GM18507 (cell line): ENCODE measurements around the gene G6PC2.
"Not testable (repeated sequence)": the region's sequence is repeated elsewhere in the genome, so short reads cannot be mapped to it uniquely, and the experiment has no call there.

Experiments used
- DNase-seq: peaks from one replicate; pipeline ENCODE4 v3.0.0; 2011; ENCODE audit warnings: low read depth; ENCODE audit not compliant: insufficient read length; ENCODE audit errors: extremely low spot score
- FAIRE-seq: peaks from 2 replicates; lab custom pipeline; 2011; peaks lifted over from hg19 to GRCh38; lab: Jason Lieb, UNC

Gene G6PC2

GRCh38 chr2:168901003-168901402 is at the start of gene G6PC2:
Gene G6PC2, plus strand, starts transcription at chr2:168901291. Its CDS starts 41 bp downstream, at chr2:168901332.
- no peak for FAIRE-seq
- DNase-seq = no peak

- DNase-seq (no peak), FAIRE-seq (no peak)
These were observed 49.3 kb upstream of the G6PC2 start for GRCh38 chr2:168851674-168852320.

- no peak for DNase-seq
- FAIRE-seq = no peak
These were observed 48.6 kb upstream of the G6PC2 start for GRCh38 chr2:168852481-168852880.

GRCh38 chr2:168853471-168853870 is 47.6 kb upstream of the G6PC2 start:
- FAIRE-seq = no peak
- no peak for DNase-seq

- FAIRE-seq (no peak), DNase-seq (no peak)
These were observed 46.4 kb upstream of the G6PC2 start for GRCh38 chr2:168854651-168855050.

- no peak for DNase-seq
- FAIRE-seq = no peak
These were observed 45.5 kb upstream of the G6PC2 start for GRCh38 chr2:168855601-168856000.

GRCh38 chr2:168858146-168858545 is 42.9 kb upstream of the G6PC2 start:
- no peak for FAIRE-seq
- DNase-seq = no peak

GRCh38 chr2:168867164-168867563 is 33.9 kb upstream of the G6PC2 start:
- FAIRE-seq, DNase-seq: not testable (repeated sequence)

GRCh38 chr2:168870369-168870768 is 30.7 kb upstream of the G6PC2 start:
- DNase-seq, FAIRE-seq: not testable (repeated sequence)

GRCh38 chr2:168870824-168871223 is 30.3 kb upstream of the G6PC2 start:
- DNase-seq, FAIRE-seq: not testable (repeated sequence)

GRCh38 chr2:168874368-168875054 is 26.6 kb upstream of the G6PC2 start:
- FAIRE-seq (no peak), DNase-seq (no peak)

GRCh38 chr2:168882163-168882562 is 18.9 kb upstream of the G6PC2 start:
- not testable (repeated sequence) for DNase-seq

GRCh38 chr2:168884975-168885374 is 16.1 kb upstream of the G6PC2 start:
- DNase-seq (no peak), FAIRE-seq (no peak)

More at GRCh38 chr2:168882163-168882562, 18.9 kb upstream of the G6PC2 start:
- not testable (repeated sequence) for FAIRE-seq

GRCh38 chr2:168889635-168890005 is 11.5 kb upstream of the G6PC2 start:
- FAIRE-seq (peak; percentile 9), DNase-seq (no peak)

- FAIRE-seq = peak; percentile 97
- DNase-seq = peak; percentile 92
These were observed 10.9 kb upstream of the G6PC2 start, which contains the start of gene SPC25 for GRCh38 chr2:168890006-168890782. Gene SPC25, minus strand, starts transcription at chr2:168890430. Its CDS starts 911 bp downstream, at chr2:168889519.

GRCh38 chr2:168892327-168892726 is 8.8 kb upstream of the G6PC2 start:
- DNase-seq (no peak), FAIRE-seq (no peak)

- no peak for FAIRE-seq
- no peak for DNase-seq
These were observed 7.0 kb upstream of the G6PC2 start for GRCh38 chr2:168894101-168894500.

GRCh38 chr2:168894720-168895119 is 6.4 kb upstream of the G6PC2 start:
- no peak for FAIRE-seq
- no peak for DNase-seq

GRCh38 chr2:168895771-168896170 is 5.3 kb upstream of the G6PC2 start:
- DNase-seq (no peak), FAIRE-seq (no peak)

GRCh38 chr2:168896783-168897182 is 4.3 kb upstream of the G6PC2 start:
- FAIRE-seq = no peak
- no peak for DNase-seq
